Stimulated activated CD4-positive, alpha-beta T cell treated with anti-CD3 and anti-CD28 coated beads, Interleukin-2, amount 100 ng/mL, for 4 hours (primary cell): Measurements from ENCODE around the gene PPP2R2B.

Experiments used
- DNase-seq: peaks from one replicate; pipeline ENCODE4 v3.0.0-alpha.2; 2020; ENCODE audit warnings: low read depth

The PPP2R2B gene

DNA sequence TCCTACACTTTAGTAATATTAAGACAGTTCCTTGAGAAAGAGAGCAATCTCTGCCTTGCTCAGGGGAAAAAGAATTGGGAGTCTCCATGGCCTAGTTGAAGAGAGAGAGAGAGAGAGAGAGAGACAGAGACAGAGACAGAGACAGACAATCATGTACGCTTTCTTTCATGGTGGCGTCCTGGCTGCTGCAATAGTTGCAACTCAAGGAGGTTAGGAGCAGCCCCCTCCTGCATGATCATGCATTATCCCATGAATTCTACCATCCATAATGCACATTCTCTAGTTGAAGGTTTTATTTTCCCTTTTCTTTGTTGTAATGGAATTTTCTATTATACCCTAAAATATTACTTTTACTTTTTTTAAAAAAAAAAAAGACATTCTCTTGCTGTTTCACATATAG lies 50.7 kb downstream of the PPP2R2B start:
- DNase-seq, result no peak

DNA sequence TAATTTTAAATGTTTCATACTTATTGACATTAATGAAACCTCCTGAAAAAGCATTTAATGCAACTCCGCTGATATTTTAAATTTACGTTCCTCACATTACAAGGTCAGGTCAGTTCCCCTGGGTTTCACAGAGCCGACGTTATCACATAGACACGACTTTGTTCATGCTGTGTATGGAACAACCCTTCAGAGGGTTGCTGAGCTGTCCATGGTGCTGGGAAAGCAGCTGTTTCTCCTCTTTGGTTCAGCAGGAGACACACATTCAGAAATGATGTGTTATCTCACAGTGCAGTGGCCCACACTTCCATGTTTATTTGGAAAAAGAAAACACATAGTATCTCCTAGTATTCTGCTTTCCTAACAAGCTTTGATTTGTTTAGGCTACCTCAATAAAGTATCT lies 53.5 kb downstream of the PPP2R2B start:
- no peak for DNase-seq

DNA sequence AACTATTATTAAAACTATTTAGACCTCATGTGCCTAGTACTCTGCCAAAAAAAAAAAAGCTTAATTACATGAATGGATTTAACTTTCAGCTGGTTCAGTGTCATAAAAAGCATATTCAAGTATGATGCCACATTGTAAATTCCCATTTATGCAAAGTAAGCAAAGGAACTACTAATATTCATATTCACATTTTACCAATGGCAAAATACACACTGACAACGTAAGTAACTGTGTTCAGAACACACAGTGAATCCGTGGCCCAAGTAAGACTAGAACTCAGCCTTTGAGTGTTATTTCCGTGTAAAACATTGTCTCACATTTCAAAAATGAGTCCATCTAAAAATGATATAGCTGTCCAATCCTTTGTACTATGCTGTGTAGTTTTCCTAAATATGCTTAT lies 56.8 kb downstream of the PPP2R2B start:
- DNase-seq, result no peak

DNA sequence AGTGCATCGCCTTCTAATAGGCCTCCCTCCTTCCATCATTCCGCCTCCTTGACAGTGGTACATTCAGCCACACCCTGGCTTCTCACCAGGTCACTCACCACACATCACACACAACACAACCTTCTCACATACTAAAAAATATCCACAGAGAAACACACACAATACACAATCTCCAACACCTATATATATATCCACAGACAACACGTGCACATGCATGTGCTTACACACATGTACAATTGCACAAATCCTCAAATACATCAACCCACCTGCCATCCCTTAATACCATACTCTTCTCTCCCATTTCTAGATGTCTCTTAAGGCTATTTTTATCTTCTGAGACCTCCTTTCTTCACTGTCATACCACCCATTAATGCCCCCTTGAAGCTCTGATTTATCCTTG lies 57.6 kb downstream of the PPP2R2B start:
- no peak for DNase-seq

DNA sequence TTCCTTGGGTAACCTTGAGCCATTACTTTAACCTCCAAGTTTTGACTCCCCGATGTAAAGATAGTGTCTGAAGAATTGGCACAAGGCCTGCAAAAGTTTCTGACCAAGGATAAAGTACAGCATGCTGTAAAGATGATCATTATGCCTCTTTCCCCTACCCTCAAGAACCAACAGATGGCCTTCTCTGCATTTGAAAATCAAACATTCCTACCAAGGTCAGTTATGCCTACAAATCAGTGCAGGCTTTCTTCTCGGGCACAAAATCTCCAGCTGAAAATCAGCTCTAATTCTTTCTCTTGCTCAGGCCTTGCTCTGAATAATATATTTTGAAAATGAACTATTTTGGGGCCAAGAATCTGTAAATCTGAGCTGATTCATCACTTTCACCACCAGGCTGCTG lies 59.7 kb downstream of the PPP2R2B start:
- no peak for DNase-seq

DNA sequence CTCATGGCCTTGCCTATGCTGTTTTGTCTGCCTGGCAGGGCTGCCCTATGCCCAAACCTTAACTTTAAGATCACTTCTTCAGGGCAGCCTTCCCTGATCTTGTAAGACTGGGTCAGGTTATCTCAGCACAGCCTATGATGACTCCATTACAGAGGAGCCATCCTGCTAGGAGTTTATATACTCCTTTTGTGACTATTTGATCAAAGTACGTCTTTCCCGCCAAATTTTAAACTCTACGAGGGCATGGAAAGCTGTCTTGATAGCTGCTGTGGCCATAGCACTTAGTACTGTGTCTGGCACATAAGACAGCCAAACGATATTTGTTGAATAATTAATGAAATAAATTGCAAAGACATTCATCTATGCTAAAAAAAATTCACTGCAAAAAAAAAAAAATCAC lies 60.6 kb downstream of the PPP2R2B start:
- no peak for DNase-seq

DNA sequence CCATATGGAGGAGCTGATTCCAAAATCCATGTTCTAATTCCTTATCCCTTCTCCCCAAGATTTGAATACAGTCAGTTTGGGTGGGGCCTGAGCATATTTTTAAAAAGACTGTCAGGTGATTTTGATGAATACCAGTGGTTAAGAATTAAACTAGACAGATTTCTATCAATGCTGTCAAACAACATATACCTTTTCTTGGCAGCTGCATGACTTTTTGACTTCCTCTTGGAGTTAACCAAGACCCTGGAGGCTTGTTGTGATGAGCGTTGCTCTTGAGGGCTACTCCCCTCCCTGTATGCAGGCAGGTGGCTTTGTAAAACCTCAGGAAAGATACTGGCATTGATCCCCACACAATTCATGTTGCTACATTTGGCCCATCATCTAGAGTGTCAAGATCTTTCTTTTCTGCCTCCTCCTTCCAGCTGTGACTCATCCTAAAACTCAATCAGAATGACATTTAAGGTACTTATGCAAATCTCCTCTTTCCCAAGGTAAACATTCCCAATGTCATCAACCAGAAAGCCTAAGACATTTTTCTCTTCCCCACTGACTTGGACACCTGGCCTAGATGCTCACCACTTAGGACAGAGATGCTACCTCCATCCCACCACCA lies 61.7 kb downstream of the PPP2R2B start:
- no peak for DNase-seq

DNA sequence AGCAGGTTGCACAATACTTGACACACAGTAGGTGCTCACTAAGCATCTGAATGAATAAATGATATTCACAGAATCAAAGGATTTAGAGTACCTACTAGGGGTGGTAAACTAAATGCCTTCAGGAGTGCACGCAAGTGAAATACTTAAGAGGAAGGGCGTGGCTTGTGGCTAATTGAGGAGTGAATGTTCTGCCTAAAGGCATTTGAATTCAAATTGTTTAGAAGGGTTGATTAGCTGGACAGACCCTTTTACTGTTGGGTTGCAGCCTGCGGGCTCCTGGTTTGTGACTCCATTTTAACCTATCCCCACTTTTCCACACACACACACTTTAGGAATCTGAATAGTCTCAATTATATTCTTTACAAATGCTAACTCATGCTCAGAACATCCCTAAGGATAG lies 63.1 kb downstream of the PPP2R2B start:
- no peak for DNase-seq

DNA sequence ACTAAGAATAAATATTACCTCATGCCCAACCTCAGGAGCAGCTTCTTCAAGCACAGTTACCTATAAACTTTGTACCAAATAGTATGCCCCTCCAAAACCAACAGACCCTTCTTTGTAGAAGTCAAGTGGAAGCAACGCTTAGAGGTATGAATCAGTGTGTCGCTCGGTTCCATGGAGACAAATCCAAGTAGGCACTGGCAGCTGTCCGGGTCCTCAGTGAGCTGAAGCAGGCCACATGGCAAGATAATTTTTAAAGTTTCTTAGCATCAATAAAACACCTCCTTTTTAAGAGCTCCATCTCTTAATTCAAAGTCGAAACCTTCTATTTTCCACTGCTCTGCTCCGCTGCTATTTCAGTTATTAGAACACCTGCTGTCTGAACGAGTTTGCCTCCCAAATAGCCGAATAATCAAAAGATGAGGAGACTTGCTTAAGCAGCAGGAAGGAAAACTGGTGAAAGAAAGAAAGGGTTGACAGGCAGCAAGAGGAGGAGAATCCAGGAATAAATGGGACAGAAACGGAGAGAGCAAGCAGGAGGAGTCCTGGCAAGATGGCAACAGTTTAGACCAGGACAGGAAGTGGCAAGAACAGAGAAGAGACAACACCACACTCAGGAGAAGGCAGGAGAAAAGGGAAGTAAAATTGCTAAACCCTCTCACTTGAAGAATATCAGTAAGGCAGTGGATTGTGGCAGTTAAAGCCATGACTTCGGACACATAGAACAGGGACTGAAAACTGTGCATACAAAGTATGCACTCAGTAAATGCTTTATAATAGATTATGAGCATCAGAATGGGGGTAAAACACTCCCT lies 65.0 kb downstream of the PPP2R2B start:
- no peak for DNase-seq

DNA sequence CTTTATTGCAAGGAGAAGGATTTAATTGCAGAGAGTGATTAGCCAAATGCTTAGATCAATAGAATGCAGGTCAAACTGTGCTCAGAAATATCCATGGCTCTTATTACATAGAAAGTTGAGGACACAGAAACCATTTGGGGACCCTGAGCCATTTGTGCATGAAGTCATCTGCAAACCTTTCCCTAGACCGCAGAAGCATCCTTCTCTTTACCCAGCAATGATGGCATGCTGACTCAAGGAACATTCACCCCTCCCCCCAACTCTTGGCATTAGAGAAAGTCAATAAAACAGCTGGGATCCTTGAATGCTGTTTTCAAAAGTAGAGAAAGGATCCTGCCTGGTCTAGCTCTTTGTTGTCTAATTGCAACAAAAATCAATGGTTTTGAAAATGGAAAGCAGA lies 73.5 kb downstream of the PPP2R2B start:
- DNase-seq, result no peak

DNA sequence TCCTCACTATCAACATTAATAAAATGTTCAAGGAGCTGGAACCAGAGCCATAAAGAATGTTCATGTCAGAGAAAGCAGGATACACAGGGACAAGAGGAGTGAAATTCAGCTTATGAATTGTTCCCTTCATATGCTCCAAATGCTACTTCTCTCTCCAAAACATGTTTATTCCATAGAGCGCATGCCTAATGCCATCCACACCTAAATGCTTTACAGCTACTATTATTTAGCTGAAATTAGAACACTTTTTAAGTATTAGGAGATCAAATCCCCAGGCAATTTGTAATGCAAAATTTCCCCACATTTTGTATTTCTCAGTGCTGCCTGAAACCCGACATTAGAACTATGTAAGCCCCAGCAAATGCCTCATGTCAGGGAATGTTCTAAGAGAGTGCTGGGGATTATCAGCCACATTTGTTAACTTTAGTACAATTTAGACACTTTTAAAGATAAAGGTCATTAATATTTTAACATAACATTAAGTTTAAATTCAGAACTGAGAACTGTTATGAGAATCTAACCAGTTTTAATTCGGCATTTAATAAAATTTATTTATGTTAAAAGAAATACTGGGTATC lies 75.5 kb downstream of the PPP2R2B start:
- no peak for DNase-seq

DNA sequence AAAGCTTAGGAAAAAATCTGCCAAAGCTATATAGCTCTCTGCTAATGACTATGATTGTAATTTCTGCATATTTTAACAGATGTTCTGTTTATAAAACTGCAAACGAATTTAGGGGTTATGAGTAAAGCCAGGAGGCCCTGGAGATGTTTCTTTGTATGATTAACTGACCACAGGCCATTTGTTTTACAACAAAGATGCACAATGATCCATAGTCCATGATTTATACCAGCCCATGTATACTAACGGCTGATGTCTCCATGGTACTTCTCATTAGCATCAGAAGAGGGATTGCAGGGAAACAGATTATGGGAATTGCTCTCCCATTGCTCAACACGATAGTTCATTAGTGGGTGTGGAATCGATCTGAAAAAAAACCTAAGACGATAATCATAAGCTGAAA lies 78.9 kb downstream of the PPP2R2B start:
- DNase-seq, result no peak

DNA sequence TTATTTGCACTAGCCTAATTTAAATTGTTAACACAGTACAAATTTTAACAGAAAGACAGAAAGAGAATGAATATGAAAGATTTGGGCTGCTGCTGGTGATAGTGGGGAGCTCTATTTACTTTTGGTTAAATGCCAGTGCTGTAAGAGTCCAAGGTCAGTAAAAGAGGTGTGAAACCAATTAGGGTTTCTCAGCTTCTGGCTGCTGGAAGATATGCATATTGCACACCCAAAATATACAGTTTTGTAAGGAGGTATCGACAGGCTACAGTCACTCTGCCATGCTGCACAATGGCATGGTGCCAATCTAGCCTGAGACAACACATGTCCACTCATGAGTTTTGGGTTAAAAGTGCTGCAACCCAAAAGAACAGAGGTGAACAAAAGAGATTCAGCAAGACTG lies 79.3 kb downstream of the PPP2R2B start:
- no peak for DNase-seq

DNA sequence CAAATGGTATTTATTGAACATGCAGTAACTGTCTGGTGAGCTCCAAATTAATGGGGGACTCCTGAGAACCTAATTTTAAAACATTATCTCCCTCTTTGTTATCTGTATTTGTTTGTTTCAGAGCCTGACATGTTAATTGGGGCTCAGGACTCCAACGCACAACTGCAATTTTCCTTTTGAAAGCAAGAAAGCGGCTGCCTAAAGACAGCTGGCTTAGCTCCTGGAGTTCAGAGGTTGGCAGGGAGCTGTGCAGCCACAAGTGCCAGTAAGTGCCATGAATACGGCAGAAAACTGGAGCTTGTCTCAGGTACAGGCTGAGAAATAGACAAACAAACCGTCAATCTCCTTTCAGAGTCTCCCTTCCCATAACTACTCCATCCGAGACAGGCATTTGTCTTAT lies 80.9 kb downstream of the PPP2R2B start:
- DNase-seq, result no peak

DNA sequence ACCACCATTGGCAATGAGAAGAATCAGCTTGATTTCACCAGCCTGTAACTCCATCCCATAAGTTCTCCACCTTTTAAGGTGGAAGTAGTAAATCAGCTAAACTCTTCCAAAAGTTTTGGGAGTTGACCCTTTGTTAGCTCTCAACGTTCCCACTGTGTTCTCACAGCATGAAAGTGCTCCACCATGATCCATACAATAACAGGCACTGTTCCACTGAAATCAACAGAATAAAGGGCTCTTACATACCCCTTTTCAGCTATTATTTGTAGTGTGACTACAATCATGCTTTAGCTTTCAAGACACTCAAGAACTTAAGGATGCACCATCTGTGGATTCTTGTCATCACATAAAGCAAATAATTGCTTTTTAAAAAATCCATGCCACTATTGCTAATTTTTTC lies 81.6 kb downstream of the PPP2R2B start:
- DNase-seq, result no peak

DNA sequence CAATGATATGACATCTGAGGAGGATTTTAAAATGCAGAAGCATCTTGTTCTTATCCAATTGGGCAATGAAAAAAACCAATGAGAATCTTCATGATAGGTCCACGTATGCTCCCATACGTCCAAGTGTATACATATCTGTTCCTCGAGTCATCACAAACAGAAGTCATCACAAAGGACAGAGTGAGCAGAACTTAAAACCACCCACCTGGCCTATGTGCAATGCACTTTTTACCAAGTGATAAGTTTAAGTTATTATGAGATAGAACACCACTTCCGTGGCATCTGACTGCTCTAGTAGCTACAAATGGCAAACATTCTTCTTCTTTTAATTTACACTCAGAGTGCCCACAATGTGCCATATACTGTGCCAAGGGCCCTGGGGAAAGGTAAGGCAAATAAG lies 82.4 kb downstream of the PPP2R2B start:
- DNase-seq, result no peak

DNA sequence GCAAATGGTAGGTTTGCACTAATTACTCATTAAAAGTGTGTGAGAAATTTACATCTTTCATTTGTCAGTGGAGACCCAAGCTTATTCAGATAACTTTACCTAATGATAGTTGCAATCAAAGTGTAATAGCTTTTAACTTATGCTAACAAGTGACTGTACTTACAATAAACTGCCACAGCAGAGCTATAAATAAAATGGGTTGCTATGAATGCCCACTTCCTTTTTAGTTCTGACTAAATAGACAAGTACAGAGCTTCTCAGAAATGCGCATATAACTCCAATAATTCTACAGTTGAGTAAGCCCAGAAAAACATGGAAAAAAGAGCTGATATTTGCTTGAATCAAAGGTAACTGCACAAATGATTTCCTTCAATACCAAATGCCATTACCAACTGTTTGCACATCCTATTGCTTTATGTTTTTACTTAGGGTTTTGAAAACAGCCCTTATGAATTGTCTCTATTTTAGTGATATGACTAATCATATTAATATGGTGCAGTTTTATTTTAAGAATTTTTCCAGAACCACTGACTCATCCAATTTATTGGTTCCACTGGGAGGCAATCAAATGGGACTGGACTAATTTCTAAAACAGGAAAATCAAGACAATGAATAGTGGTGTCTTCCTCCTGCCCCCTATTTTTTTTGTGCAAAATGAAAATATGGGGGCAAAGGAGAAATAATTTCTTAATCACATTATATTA lies 84.1 kb downstream of the PPP2R2B start:
- no peak for DNase-seq

DNA sequence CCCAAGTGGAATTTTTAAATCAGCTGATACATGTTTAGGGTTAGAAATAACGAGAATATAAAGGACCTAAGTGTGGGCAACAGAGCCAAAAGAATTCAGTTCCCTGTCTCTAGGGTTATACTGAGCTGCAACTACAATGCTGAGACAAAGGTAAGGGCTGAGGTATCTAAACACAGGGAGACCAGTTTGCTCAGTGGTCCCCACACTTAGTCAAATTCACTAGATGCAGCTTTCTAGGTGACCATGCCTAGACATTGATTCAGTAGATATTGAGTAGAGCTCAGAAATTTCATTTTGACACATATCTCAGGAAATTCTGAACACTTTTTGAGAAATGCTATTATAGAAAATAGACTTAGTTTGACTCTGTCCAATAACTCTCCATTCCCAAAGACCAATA lies 84.8 kb downstream of the PPP2R2B start:
- DNase-seq, result no peak

DNA sequence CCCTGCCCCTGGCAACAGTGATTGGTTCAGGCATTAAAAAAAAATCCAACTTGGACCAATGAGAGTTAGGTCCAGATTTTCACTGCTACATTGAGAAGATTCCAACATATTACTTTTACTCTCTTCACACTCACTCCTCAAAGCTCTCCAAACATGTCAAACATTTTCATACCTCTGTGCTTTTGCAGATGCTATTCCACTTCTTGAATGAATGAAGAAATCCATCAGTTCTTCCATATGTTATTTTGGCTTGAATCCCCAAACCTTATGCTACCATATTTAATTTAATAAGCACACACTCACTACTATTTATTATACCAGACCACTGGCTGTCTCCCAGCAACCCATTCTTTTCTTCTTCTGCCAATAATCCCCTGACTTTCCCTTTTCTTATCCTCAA lies 87.1 kb downstream of the PPP2R2B start:
- no peak for DNase-seq

DNA sequence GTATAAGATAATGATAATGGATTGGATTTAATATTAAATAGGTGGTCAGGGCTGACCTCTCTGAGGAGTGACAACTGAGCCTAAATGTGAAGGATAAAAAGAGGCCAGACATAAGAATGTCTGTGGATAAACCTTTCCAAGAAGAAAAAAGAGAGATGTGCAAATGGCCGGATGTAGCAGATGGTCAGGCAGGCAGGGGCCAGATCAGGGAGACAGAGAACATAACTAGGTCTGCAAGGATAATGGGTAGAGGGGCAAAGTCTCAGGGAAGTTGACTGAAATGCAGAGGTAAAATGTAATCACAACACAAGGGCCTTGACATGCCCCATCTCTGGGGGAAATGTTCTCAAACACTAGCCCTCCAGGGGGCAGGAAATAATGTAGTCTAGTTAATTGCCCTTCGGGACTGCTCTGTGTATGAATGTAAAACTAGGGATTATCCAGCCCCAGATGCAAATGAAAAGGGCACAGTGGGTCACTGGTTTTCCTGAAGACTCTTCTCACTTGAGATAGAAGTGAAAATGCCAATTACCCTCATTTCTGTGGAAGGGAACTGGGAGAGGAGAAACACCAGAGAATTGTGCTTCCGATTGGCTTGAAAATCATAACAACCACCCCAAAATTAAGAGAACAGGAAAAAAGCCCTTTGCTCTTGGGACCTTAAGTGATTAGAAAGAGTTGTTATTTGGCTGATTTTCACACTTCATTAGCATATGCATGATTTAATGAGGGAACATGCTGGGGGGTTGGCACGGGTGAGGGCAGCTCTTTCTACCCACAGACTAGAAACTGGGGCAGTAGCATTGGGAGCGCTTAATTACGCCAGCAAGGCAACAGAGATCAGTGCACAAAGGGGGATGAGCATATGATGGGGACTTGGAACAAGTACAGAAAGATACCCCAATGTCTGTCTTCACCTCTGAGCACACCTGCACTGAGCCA lies 88.6 kb downstream of the PPP2R2B start:
- no peak for DNase-seq

DNA sequence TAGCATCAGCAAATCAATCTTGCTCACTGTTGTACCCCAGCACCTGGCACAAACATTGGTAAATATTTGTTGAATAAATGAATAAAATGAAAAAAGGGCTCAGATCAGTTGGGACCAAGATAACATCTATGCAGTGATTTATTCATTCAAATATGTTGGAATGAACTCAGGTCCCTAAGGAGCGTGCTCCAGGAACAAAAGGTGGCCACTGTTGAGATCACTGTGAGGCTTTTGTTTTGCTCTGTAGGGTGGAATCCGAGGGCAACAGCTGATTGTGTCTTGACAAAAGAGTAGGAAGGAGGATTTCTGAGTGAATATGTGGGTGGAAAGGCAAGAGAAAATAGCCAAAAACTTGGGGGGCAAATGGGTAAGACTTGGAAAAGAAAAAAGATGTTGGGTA lies 89.7 kb downstream of the PPP2R2B start:
- no peak for DNase-seq

DNA sequence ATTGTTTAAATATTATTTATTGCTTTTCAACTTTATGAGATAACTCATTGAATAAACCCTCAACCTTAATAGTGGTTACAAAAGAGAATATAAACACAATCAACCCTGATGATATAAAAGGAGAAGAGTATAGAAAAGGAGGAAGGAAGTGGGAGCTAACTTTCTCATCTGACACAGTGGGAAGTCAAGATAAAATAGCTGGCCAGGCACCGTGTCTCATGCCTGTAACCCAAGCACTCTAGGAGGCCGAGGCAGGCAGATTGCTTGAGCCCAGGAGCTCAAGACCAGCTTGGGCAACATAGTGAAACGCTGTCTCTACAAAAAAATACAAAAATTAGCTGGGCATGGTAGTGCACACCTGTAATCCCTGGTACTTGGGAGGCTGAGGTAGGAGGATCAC lies 93.5 kb downstream of the PPP2R2B start:
- no peak for DNase-seq
